ENCODE measurements around the gene SMYD3.

Gene SMYD3

GRCh38 chr1:246471688-246472087 is 35.4 kb downstream of the SMYD3 start:
- no peak for DNase-seq (ENCODE audit: low read depth in 2 of 3, low spot score in 2 of 3)

GRCh38 chr1:246470585-246470984 is 36.5 kb downstream of the SMYD3 start:
- DNase-seq (ENCODE audit: low read depth in 2 of 3, low spot score in 2 of 3): no peak

DNA sequence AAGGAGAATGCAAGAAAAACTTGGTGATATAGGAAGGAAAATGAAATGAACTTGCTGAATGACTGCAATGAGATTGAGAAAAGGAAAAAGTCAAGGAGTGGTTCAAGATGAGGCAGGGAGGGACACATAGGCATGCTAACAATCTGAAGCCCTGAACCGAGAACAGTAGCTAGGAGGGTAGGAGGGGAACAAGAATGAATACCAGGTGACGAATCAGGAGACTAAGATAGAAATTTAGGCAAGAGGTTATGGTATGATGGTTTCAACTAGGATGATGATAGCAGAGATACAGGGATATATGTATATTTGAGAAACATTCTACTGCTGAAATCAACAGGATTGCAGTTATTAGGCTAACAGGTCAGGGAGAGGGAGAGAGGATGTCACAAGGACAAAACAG is 44.1 kb downstream of the SMYD3 start:
- DNase-seq (ENCODE audit: low read depth in 2 of 3, low spot score in 2 of 3): no peak

GRCh38 chr1:246460406-246460805 is 46.7 kb downstream of the SMYD3 start:
- no peak for DNase-seq (ENCODE audit: low read depth in 2 of 3, low spot score in 2 of 3)

- DNase-seq (ENCODE audit: low read depth in 2 of 3, low spot score in 2 of 3): no peak
These were observed 47.9 kb downstream of the SMYD3 start for GRCh38 chr1:246459221-246459620.

DNA sequence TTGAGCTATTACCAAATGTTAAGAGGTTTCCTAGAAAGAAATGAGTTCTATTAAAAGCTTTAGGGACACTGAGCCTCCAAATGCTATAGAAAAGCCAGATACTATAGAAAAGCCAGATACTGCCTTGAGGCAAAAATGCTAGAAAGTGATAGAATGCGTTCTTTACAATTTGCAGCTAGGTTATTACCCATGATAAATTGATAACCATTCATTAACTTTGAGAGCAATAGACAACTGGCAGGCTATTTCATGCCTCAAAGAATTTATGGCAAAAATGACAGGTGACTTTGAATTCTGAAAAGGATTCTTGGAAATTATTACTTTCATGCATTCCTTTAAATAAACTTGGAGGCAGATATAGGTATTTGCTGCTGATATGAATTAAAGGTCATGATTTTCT is 51.6 kb downstream of the SMYD3 start:
- DNase-seq (ENCODE audit: low read depth in 2 of 3, low spot score in 2 of 3): no peak

GRCh38 chr1:246454655-246455054 is 52.4 kb downstream of the SMYD3 start:
- DNase-seq (ENCODE audit: low read depth in 2 of 3, low spot score in 2 of 3): no peak

GRCh38 chr1:246450611-246451251 is 56.3 kb downstream of the SMYD3 start:
- no peak for DNase-seq (ENCODE audit: low read depth in 2 of 3, low spot score in 2 of 3)

- DNase-seq (ENCODE audit: low read depth in 2 of 3, low spot score in 2 of 3): no peak
These were observed 58.7 kb downstream of the SMYD3 start for GRCh38 chr1:246448373-246448772.

DNA sequence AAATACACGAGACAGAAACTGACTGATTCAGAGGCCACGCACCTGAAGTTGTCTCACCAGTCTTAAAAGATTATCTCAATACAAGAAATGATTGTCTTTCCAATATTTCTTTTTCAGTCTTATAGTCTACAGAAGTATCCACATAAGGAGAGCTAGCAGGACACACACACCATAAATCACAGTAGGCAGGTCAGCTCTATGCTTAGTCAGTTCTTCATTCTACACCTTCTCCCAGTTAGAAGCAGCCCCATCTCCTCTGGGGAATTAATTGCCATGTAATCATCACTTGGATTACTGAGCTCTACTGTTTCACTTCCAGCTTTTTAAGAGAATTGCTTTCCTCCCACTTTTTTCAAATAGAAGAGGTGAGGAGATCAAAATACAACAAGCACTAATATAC is 59.6 kb downstream of the SMYD3 start:
- DNase-seq (ENCODE audit: low read depth in 2 of 3, low spot score in 2 of 3): no peak

GRCh38 chr1:246445503-246445902 is 61.6 kb downstream of the SMYD3 start:
- no peak for DNase-seq (ENCODE audit: low read depth in 2 of 3, low spot score in 2 of 3)

- no peak for DNase-seq (ENCODE audit: low read depth in 2 of 3, low spot score in 2 of 3)
These were observed 62.5 kb downstream of the SMYD3 start for GRCh38 chr1:246444617-246445016.

GRCh38 chr1:246437961-246438360 is 69.1 kb downstream of the SMYD3 start:
- no peak for DNase-seq (ENCODE audit: low read depth in 2 of 3, low spot score in 2 of 3)

- DNase-seq (ENCODE audit: low read depth in 2 of 3, low spot score in 2 of 3): no peak
These were observed 71.5 kb downstream of the SMYD3 start for GRCh38 chr1:246435421-246436041.

- DNase-seq (ENCODE audit: low read depth in 2 of 3, low spot score in 2 of 3): no peak
These were observed 72.7 kb downstream of the SMYD3 start for GRCh38 chr1:246434335-246434734.

GRCh38 chr1:246428542-246429308 is 78.4 kb downstream of the SMYD3 start:
- peak in 1 of 3 experiments; percentile 1 for DNase-seq (ENCODE audit: low read depth in 2 of 3, low spot score in 2 of 3)

DNA sequence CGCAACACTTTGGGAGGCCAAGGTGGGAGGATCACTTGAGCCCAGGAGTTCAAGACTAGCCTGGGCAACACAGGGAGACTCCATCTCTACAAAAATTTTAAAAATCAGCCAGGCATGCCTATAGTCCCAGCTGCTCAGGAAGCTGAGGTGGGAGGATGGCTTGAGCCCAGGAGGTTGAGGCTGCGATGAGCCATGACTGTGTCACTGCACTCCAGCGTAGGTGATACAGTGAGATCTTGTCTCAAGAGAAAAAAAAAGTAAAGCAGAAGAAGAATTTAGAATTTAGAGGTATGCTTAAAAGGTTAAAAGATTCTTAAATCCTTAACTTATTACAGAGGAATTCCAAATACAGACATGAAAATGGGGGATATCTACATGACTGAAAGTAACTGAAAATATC is 79.5 kb downstream of the SMYD3 start:
- no peak for DNase-seq (ENCODE audit: low read depth in 2 of 3, low spot score in 2 of 3)

GRCh38 chr1:246425895-246426294 is 81.2 kb downstream of the SMYD3 start:
- DNase-seq (ENCODE audit: low read depth in 2 of 3, low spot score in 2 of 3): no peak

- DNase-seq (ENCODE audit: low read depth in 2 of 3, low spot score in 2 of 3): no peak
These were observed 81.8 kb downstream of the SMYD3 start for GRCh38 chr1:246425139-246425794.

DNA sequence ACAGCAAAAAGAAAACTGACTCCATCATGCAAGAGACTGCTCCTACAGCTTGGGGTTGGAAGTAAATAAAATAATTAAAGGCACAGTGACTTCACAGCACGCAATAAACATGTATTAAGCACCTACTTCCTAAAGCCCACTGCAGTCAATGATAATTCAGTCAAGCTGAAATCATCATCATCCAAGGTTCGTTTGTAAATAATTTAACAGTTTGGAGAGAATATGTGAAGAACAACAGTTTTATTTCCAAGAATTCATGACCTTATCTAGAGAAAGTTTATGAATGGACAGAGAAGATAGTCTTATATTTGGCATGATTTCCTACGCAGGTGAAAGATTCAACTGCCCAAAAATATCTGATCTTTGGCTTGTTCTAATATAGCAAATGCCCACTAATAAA is 86.8 kb downstream of the SMYD3 start:
- no peak for DNase-seq (ENCODE audit: low read depth in 2 of 3, low spot score in 2 of 3)

- no peak for DNase-seq (ENCODE audit: low read depth in 2 of 3, low spot score in 2 of 3)
These were observed 88.3 kb downstream of the SMYD3 start for GRCh38 chr1:246418565-246419312.

Measured in activated CD8-positive, alpha-beta memory T cell treated with anti-CD3 and anti-CD28 coated beads for 48 hours (primary cell).